SK-N-SH treated with all-trans-retinoic acid at 6 μM for 48 hours (cell line): ENCODE data around the gene CUL1.

Experiments
- ATAC-seq: fragments of 200-7000 bp; cut with Tn5 transposase; 3 replicates; pipeline ENCODE4 v1.9.1; 2020; ENCODE audit warnings: mild to moderate bottlenecking, moderate library complexity
- ARNTL ChIP-seq: fragments of 450-650 bp; formaldehyde crosslinking; IDR thresholded peaks from 2 replicates; pipeline ENCODE4 v1.5.0; 2020; ENCODE audit warnings: low read depth, mild to moderate bottlenecking, moderate library complexity, borderline replicate concordance
- BACH2 ChIP-seq: fragments of 250-450 bp; sonication (Bioruptor Pico); IDR thresholded peaks from 2 replicates; pipeline ENCODE4 v1.9.0; 2021; ENCODE audit warnings: mild to moderate bottlenecking, borderline replicate concordance
- CSDC2 ChIP-seq: fragments of 250-450 bp; sonication (Bioruptor Pico); IDR thresholded peaks from 2 replicates; pipeline ENCODE4 v1.5.0; 2020; ENCODE audit warnings: mild to moderate bottlenecking, moderate library complexity
- ESRRG ChIP-seq: fragments of 250-450 bp; sonication (Bioruptor Pico); IDR thresholded peaks from 2 replicates; pipeline ENCODE4 v1.6.1; 2021; ENCODE audit warnings: mild to moderate bottlenecking
- GLIS3 ChIP-seq: fragments of 250-450 bp; sonication (Bioruptor Pico); IDR thresholded peaks from 2 replicates; pipeline ENCODE4 v1.5.0; 2020; ENCODE audit warnings: mild to moderate bottlenecking, moderate library complexity
- ISL1 ChIP-seq: fragments of 250-450 bp; sonication (Bioruptor Pico); IDR thresholded peaks from 2 replicates; pipeline ENCODE4 v2.1.2; 2022; ENCODE audit warnings: mild to moderate bottlenecking, moderate library complexity
- OSR1 ChIP-seq: fragments of 250-450 bp; sonication (Bioruptor Pico); IDR thresholded peaks from 2 replicates; pipeline ENCODE4 v1.8.0; 2022; ENCODE audit warnings: moderate library complexity, mild to moderate bottlenecking, inconsistent platforms
- PPARA ChIP-seq: fragments of 250-450 bp; sonication (Bioruptor Pico); IDR thresholded peaks from 2 replicates; pipeline ENCODE4 v1.5.0; 2020; ENCODE audit warnings: mild to moderate bottlenecking, borderline replicate concordance
- RARB ChIP-seq: fragments of 250-450 bp; sonication (Bioruptor Pico); IDR thresholded peaks from 2 replicates; pipeline ENCODE4 v1.8.0; 2021; ENCODE audit warnings: mild to moderate bottlenecking, moderate library complexity
- SNAI2 ChIP-seq: fragments of 250-450 bp; sonication (Bioruptor Pico); IDR thresholded peaks from 2 replicates; pipeline ENCODE4 v1.5.0; 2020; ENCODE audit warnings: mild to moderate bottlenecking, moderate library complexity
- TCF4 ChIP-seq: fragments of 250-450 bp; sonication (Bioruptor Pico); IDR thresholded peaks from 2 replicates; pipeline ENCODE4 v1.8.0; 2021; ENCODE audit warnings: mild to moderate bottlenecking, moderate library complexity, borderline replicate concordance
- TOX ChIP-seq: fragments of 250-450 bp; sonication (Bioruptor Pico); IDR thresholded peaks from 2 replicates; pipeline ENCODE4 v1.8.0; 2021; ENCODE audit warnings: mild to moderate bottlenecking, moderate library complexity, borderline replicate concordance
- ZC3H10 ChIP-seq: fragments of 250-450 bp; sonication (Bioruptor Pico); IDR thresholded peaks from 2 replicates; pipeline ENCODE4 v1.5.1; 2021; ENCODE audit warnings: mild to moderate bottlenecking, moderate library complexity
- ZFP3 ChIP-seq: fragments of 250-450 bp; sonication (Bioruptor Pico); IDR thresholded peaks from 2 replicates; pipeline ENCODE4 v1.5.0; 2020; ENCODE audit warnings: mild to moderate bottlenecking, moderate library complexity
- ZFP30 ChIP-seq: fragments of 450-650 bp; formaldehyde crosslinking; IDR thresholded peaks from 2 replicates; pipeline ENCODE4 v1.5.0; 2022; ENCODE audit warnings: mild to moderate bottlenecking, moderate library complexity
- ZNF565 ChIP-seq: fragments of 450-650 bp; formaldehyde crosslinking; conservative IDR thresholded peaks from 2 replicates; pipeline ENCODE4 v1.5.0; 2020; ENCODE audit warnings: low read depth, mild to moderate bottlenecking, moderate library complexity
- ZNF70 ChIP-seq: fragments of 450-650 bp; formaldehyde crosslinking; IDR thresholded peaks from 2 replicates; pipeline ENCODE4 v1.5.0; 2020; ENCODE audit warnings: mild to moderate bottlenecking, moderate library complexity
- ZNF8 ChIP-seq: fragments of 450-650 bp; formaldehyde crosslinking; IDR thresholded peaks from 2 replicates; pipeline ENCODE4 v1.5.0; 2020; ENCODE audit warnings: mild to moderate bottlenecking, moderate library complexity
- TF ChIP-seq, protein P1 (sequence below): fragments of 250-450 bp; sonication (Bioruptor Pico); IDR thresholded peaks from 2 replicates; pipeline ENCODE4 v1.5.1; 2020; ENCODE audit warnings: low read depth, mild to moderate bottlenecking, moderate library complexity
- TF ChIP-seq, protein P2 (sequence below): fragments of 250-450 bp; sonication (Bioruptor Pico); IDR thresholded peaks from 2 replicates; pipeline ENCODE4 v1.8.0; 2020; ENCODE audit warnings: mild to moderate bottlenecking, moderate library complexity, borderline replicate concordance
- TF ChIP-seq, protein P3 (sequence below): fragments of 250-450 bp; sonication (Bioruptor Pico); IDR thresholded peaks from 2 replicates; pipeline ENCODE4 v1.5.0; 2020; ENCODE audit warnings: mild to moderate bottlenecking, moderate library complexity
- TF ChIP-seq, protein P4 (sequence below): fragments of 250-450 bp; sonication (Bioruptor Pico); IDR thresholded peaks from 2 replicates; pipeline ENCODE4 v1.8.0; 2021; ENCODE audit warnings: low read depth, mild to moderate bottlenecking, moderate library complexity, borderline replicate concordance
- TF ChIP-seq, protein P5 (sequence below): fragments of 250-450 bp; sonication (Bioruptor Pico); IDR thresholded peaks from 2 replicates; pipeline ENCODE4 v1.5.1; 2021; ENCODE audit warnings: mild to moderate bottlenecking, moderate library complexity

The CUL1 gene

DNA sequence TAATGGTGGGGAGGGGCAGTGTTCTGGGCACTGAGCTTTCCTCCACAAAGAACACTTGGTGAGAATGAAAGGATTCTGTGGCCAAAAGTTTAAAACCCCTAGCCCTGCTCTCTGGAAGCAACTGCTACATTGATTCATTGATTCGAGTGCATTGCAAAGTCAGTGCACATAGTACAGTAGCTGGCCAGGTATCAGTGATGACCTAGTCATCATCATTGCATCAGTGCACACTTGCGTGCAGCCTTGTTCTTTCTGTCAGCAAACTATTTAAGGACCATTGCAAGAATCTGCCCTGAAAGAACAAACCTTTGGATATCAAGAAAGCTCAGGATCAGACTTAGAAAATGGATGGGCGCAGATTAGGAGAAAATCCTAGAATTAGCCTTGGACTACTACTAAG is 47.4 kb downstream of the CUL1 start:
- no peak for ATAC-seq
- TF ChIP-seq, protein P1, sequence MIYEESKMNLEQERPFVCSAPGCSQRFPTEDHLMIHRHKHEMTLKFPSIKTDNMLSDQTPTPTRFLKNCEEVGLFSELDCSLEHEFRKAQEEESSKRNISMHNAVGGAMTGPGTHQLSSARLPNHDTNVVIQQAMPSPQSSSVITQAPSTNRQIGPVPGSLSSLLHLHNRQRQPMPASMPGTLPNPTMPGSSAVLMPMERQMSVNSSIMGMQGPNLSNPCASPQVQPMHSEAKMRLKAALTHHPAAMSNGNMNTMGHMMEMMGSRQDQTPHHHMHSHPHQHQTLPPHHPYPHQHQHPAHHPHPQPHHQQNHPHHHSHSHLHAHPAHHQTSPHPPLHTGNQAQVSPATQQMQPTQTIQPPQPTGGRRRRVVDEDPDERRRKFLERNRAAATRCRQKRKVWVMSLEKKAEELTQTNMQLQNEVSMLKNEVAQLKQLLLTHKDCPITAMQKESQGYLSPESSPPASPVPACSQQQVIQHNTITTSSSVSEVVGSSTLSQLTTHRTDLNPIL (CRISPR knock-in tag), result no peak
- TF ChIP-seq BACH2, result no peak
- no peak for TF ChIP-seq ZNF565
- TF ChIP-seq GLIS3, result no peak
- TF ChIP-seq ZNF8 (CRISPR knock-in tag), result no peak
- TF ChIP-seq, protein P2, sequence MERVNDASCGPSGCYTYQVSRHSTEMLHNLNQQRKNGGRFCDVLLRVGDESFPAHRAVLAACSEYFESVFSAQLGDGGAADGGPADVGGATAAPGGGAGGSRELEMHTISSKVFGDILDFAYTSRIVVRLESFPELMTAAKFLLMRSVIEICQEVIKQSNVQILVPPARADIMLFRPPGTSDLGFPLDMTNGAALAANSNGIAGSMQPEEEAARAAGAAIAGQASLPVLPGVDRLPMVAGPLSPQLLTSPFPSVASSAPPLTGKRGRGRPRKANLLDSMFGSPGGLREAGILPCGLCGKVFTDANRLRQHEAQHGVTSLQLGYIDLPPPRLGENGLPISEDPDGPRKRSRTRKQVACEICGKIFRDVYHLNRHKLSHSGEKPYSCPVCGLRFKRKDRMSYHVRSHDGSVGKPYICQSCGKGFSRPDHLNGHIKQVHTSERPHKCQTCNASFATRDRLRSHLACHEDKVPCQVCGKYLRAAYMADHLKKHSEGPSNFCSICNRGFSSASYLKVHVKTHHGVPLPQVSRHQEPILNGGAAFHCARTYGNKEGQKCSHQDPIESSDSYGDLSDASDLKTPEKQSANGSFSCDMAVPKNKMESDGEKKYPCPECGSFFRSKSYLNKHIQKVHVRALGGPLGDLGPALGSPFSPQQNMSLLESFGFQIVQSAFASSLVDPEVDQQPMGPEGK (CRISPR knock-in tag), result no peak
- TF ChIP-seq ESRRG, result no peak
- TF ChIP-seq TOX (CRISPR knock-in tag), result no peak
- no peak for TF ChIP-seq ZFP30

DNA sequence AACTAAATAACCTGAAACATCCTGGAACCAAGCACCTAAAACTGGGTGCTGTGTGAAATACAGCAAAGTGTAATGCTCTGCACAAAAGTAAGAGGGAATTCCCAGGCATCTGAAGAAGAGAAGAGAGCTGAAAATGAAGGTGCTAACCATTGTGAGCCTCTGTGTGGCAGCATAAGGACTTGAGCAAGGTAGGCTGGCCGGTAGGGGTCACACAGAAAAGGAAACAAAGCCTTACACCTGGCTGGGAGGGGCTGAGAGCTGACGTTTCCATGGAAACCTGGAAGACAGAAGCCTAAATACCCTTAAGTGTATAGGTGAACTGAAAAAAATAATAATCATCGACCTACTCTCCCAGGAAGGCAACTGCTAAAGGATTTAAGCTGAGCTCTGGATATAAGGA is 48.6 kb downstream of the CUL1 start:
- ATAC-seq, result no peak
- TF ChIP-seq ESRRG (no peak), ISL1 (CRISPR knock-in tag) (no peak), ZNF565 (no peak), OSR1 (CRISPR knock-in tag) (no peak), PPARA (no peak), ARNTL (CRISPR knock-in tag) (no peak), ZNF8 (CRISPR knock-in tag) (no peak), ZC3H10 (CRISPR knock-in tag) (no peak), ZNF70 (no peak), ZFP3 (CRISPR knock-in tag) (no peak)
- TF ChIP-seq, protein P3, sequence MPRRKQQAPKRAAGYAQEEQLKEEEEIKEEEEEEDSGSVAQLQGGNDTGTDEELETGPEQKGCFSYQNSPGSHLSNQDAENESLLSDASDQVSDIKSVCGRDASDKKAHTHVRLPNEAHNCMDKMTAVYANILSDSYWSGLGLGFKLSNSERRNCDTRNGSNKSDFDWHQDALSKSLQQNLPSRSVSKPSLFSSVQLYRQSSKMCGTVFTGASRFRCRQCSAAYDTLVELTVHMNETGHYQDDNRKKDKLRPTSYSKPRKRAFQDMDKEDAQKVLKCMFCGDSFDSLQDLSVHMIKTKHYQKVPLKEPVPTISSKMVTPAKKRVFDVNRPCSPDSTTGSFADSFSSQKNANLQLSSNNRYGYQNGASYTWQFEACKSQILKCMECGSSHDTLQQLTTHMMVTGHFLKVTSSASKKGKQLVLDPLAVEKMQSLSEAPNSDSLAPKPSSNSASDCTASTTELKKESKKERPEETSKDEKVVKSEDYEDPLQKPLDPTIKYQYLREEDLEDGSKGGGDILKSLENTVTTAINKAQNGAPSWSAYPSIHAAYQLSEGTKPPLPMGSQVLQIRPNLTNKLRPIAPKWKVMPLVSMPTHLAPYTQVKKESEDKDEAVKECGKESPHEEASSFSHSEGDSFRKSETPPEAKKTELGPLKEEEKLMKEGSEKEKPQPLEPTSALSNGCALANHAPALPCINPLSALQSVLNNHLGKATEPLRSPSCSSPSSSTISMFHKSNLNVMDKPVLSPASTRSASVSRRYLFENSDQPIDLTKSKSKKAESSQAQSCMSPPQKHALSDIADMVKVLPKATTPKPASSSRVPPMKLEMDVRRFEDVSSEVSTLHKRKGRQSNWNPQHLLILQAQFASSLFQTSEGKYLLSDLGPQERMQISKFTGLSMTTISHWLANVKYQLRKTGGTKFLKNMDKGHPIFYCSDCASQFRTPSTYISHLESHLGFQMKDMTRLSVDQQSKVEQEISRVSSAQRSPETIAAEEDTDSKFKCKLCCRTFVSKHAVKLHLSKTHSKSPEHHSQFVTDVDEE (CRISPR knock-in tag), result no peak
- TF ChIP-seq, protein P4, sequence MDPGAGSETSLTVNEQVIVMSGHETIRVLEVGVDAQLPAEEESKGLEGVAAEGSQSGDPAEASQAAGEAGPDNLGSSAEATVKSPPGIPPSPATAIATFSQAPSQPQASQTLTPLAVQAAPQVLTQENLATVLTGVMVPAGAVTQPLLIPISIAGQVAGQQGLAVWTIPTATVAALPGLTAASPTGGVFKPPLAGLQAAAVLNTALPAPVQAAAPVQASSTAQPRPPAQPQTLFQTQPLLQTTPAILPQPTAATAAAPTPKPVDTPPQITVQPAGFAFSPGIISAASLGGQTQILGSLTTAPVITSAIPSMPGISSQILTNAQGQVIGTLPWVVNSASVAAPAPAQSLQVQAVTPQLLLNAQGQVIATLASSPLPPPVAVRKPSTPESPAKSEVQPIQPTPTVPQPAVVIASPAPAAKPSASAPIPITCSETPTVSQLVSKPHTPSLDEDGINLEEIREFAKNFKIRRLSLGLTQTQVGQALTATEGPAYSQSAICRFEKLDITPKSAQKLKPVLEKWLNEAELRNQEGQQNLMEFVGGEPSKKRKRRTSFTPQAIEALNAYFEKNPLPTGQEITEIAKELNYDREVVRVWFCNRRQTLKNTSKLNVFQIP (CRISPR knock-in tag), result no peak
- TF ChIP-seq, protein P5, sequence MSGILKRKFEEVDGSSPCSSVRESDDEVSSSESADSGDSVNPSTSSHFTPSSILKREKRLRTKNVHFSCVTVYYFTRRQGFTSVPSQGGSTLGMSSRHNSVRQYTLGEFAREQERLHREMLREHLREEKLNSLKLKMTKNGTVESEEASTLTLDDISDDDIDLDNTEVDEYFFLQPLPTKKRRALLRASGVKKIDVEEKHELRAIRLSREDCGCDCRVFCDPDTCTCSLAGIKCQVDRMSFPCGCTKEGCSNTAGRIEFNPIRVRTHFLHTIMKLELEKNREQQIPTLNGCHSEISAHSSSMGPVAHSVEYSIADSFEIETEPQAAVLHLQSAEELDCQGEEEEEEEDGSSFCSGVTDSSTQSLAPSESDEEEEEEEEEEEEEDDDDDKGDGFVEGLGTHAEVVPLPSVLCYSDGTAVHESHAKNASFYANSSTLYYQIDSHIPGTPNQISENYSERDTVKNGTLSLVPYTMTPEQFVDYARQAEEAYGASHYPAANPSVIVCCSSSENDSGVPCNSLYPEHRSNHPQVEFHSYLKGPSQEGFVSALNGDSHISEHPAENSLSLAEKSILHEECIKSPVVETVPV (CRISPR knock-in tag), result no peak
- TF ChIP-seq, all 23 proteins: peak for 0

DNA sequence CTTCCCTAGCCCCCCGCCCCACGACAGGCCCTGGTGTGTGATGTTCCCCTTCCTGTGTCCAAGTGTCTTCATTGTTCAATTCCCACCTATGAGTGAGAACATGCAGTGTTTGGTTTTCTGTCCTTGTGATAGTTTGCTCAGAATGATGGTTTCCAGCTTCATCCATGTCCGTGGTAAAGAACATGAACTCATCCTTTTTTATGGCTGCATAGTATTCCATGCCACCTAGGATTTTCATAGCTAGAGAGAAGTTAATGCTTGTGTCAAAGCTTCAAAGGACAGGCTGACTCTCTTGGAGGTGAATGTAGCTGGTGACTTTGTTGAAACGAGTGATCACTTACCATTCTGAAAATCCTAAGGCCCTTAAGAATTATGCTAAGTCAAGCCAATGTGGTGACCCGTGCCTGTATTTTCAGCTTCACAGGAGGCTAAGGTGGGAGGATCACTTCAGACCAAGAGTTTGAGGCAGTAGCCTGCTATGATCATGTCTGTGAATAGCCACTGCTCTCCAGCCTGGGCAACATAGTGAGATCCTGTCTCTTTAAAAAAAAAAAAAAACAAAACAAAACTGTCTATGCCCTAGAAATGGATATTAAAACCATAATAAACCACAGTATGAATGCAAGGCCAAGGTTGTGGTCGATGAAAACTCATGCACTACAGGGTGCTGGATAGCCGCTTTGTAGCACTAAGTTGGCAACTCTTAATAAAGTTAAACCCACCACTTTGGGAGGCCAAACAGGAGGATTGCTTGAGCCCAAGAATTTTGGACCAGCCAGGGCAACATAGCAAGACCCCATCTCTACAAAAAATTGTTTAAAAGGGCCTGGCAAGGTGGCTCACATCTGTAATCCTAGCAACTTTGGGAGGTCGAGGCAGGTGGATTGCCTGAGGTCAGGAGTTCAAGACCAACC is 52.0 kb downstream of the CUL1 start:
- TF ChIP-seq, protein P4 (CRISPR knock-in tag), result no peak
- no peak for TF ChIP-seq ZNF70
- no peak for TF ChIP-seq RARB
- no peak for TF ChIP-seq ZC3H10 (CRISPR knock-in tag)
- TF ChIP-seq PPARA, result no peak
- no peak for TF ChIP-seq TCF4
- no peak for TF ChIP-seq ZFP3 (CRISPR knock-in tag)
- no peak for TF ChIP-seq CSDC2 (CRISPR knock-in tag)
- TF ChIP-seq BACH2, result no peak
- no peak for TF ChIP-seq ZNF565
- TF ChIP-seq ISL1 (CRISPR knock-in tag), result no peak
- TF ChIP-seq OSR1 (CRISPR knock-in tag), result no peak
- TF ChIP-seq ZNF8 (CRISPR knock-in tag), result no peak
- TF ChIP-seq SNAI2, result no peak
- no peak for TF ChIP-seq TOX (CRISPR knock-in tag)
- no peak for TF ChIP-seq GLIS3
- TF ChIP-seq, all 23 proteins: peak for 0
- ATAC-seq, result no peak; the same call in 2 of the 3 replicates
